Thoracic aorta endothelial cell (primary cell): Measurements from ENCODE around the gene ZNF317. TPM values are rescaled to one million over a fixed set of nuclear protein-coding genes. Genes with fewer than 3 reads are reported as not detected.

Experiments
- total RNA-seq: library from RNA; depleted of rRNA; stranded (reverse); fragments of >200 nt; gene quantifications from 2 replicates; pipeline ENCODE4 v1.2.3, GENCODE V29; 2012

Gene ZNF317
- 23.0 and 25.1 TPM in 2 replicates for total RNA-seq

GRCh38 chr19:9140159-9140874 lies at the start of gene ZNF317:
TSS of gene ZNF317 (plus strand) at chr19:9140397. CDS start at chr19:9156017, 15,620 bp downstream.

GRCh38 chr19:9107375-9107774 lies 32.8 kb upstream of the ZNF317 start, which contains the start of gene OR7G2:
TSS of gene OR7G2 (minus strand) at chr19:9107475. CDS start at chr19:9103243, 4,232 bp downstream.

GRCh38 chr19:9115307-9115813 lies 24.8 kb upstream of the ZNF317 start, which contains the start of gene OR7G1:
TSS of gene OR7G1 (minus strand) at chr19:9115763. CDS start at chr19:9115763, 0 bp downstream.

GRCh38 chr19:9126900-9127405 lies 13.2 kb upstream of the ZNF317 start, which contains the start of gene OR7G3:
TSS of gene OR7G3 (minus strand) at chr19:9126950. CDS start at chr19:9126950, 0 bp downstream.

DNA sequence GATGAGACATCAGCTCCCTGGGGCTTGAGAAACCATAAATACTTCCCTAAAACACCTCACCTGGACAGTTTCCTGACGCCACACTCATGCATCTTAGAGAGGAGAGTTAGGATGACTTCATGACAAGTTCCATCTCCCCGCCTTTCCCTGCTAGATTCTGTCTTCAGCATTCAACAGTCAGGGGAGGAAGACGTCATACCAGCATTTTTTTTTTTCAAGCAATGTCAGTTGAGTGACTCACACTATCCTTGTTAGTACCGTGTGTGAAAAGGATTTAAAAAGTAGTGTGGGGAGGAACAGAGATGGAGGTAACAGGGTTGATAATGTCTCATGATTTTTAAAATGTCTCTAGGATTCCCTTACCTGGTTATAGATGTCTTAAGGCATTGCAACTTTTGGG lies 38.7 kb downstream of the ZNF317 start, which contains the start of gene OR7D2:
Gene OR7D2, plus strand, starts transcription at position 79 of the 400 bp plus-strand sequence. CDS start 6,803 bp downstream, outside the sequence.

Other genes starting within 250 kb of the ZNF317 start
- gene MUC16, start 130.0 kb upstream of the ZNF317 start, total RNA-seq, result not detected in 2 replicates
- not detected in 2 replicates for gene OR1M1, start 53.3 kb upstream of the ZNF317 start, total RNA-seq
- 0.14 TPM in 1 of 2 replicates, not detected in the other for gene OR7G2, start 32.9 kb upstream of the ZNF317 start, total RNA-seq
- gene OR7G1, start 24.6 kb upstream of the ZNF317 start, total RNA-seq, result not detected in 2 replicates
- gene OR7G3, start 13.4 kb upstream of the ZNF317 start, total RNA-seq, result not detected in 2 replicates
- gene OR7D2, start 38.6 kb downstream of the ZNF317 start, total RNA-seq, result 0.22 and 0.27 TPM in 2 replicates
- not detected in 2 replicates for gene OR7D4, start 79.2 kb downstream of the ZNF317 start, total RNA-seq
- gene OR7E24, start 110.5 kb downstream of the ZNF317 start, total RNA-seq, result not detected in 2 replicates
- gene ZNF699, start 169.4 kb downstream of the ZNF317 start, total RNA-seq, result 6.0 and 7.7 TPM in 2 replicates
- 16.4 and 17.4 TPM in 2 replicates for gene ZNF559, start 183.8 kb downstream of the ZNF317 start, total RNA-seq
- 0.65 and 0.66 TPM in 2 replicates for gene ZNF177, start 222.6 kb downstream of the ZNF317 start, total RNA-seq